Measurements from ENCODE around the gene LINGO1. TPM values are rescaled to one million over a fixed set of nuclear protein-coding genes. Genes with fewer than 3 reads are reported as not detected.

Gene LINGO1
- total RNA-seq, 1 experiment from 2014 or later = 2.1 TPM

GRCh38 chr15:77639431-77639830 is 6.7 kb upstream of the LINGO1 start:
- no peak for DNase-seq (ENCODE audit: low read depth, low spot score)
- in situ Hi-C loops (cut with HindIII; ENCODE audit: low pct_unique_long_range_greater_than_20kb, low sequenced_read_pairs) = no loop called here

- no peak for DNase-seq (ENCODE audit: low read depth, low spot score)
- in situ Hi-C loops (cut with HindIII; ENCODE audit: low pct_unique_long_range_greater_than_20kb, low sequenced_read_pairs) = no loop called here
Observed at GRCh38 chr15:77637851-77638692, 5.4 kb upstream of the LINGO1 start.

- in situ Hi-C loops (cut with HindIII; ENCODE audit: low pct_unique_long_range_greater_than_20kb, low sequenced_read_pairs) = no loop called here
- DNase-seq (ENCODE audit: low read depth, low spot score) = no peak
Observed at GRCh38 chr15:77636209-77636608, 3.5 kb upstream of the LINGO1 start.

GRCh38 chr15:77634266-77634962 is 1.7 kb upstream of the LINGO1 start:
- in situ Hi-C loops (cut with HindIII; ENCODE audit: low pct_unique_long_range_greater_than_20kb, low sequenced_read_pairs) = no loop called here
- DNase-seq (ENCODE audit: low read depth, low spot score) = peak; percentile 74

- DNase-seq (ENCODE audit: low read depth, low spot score) = no peak
- in situ Hi-C loops (cut with HindIII; ENCODE audit: low pct_unique_long_range_greater_than_20kb, low sequenced_read_pairs) = no loop called here
Observed at GRCh38 chr15:77633913-77634265, 1.2 kb upstream of the LINGO1 start.

- in situ Hi-C loops (cut with HindIII; ENCODE audit: low pct_unique_long_range_greater_than_20kb, low sequenced_read_pairs) = no loop called here
- peak; percentile 80 for DNase-seq (ENCODE audit: low read depth, low spot score)
Observed at GRCh38 chr15:77633134-77633912, 611 bp upstream of the LINGO1 start.

GRCh38 chr15:77631745-77632533 is 773 bp downstream of the LINGO1 start:
- in situ Hi-C loops (cut with HindIII; ENCODE audit: low pct_unique_long_range_greater_than_20kb, low sequenced_read_pairs) = no loop called here
- DNase-seq (ENCODE audit: low read depth, low spot score) = no peak

GRCh38 chr15:77630956-77631744 is 1.6 kb downstream of the LINGO1 start:
- no peak for DNase-seq (ENCODE audit: low read depth, low spot score)
- in situ Hi-C loops (cut with HindIII; ENCODE audit: low pct_unique_long_range_greater_than_20kb, low sequenced_read_pairs) = no loop called here

- in situ Hi-C loops (cut with HindIII; ENCODE audit: low pct_unique_long_range_greater_than_20kb, low sequenced_read_pairs) = no loop called here
- no peak for DNase-seq (ENCODE audit: low read depth, low spot score)
Observed at GRCh38 chr15:77630056-77630455, 2.7 kb downstream of the LINGO1 start.

GRCh38 chr15:77629070-77630030 is 3.4 kb downstream of the LINGO1 start:
- in situ Hi-C loops (cut with HindIII; ENCODE audit: low pct_unique_long_range_greater_than_20kb, low sequenced_read_pairs) = no loop called here
- peak; percentile 61 for DNase-seq (ENCODE audit: low read depth, low spot score)

GRCh38 chr15:77628010-77628409 is 4.7 kb downstream of the LINGO1 start:
- in situ Hi-C loops (cut with HindIII; ENCODE audit: low pct_unique_long_range_greater_than_20kb, low sequenced_read_pairs) = no loop called here
- DNase-seq (ENCODE audit: low read depth, low spot score) = no peak

- in situ Hi-C loops (cut with HindIII; ENCODE audit: low pct_unique_long_range_greater_than_20kb, low sequenced_read_pairs) = no loop called here
- DNase-seq (ENCODE audit: low read depth, low spot score) = no peak
Observed at GRCh38 chr15:77627581-77627980, 5.1 kb downstream of the LINGO1 start.

- in situ Hi-C loops (cut with HindIII; ENCODE audit: low pct_unique_long_range_greater_than_20kb, low sequenced_read_pairs) = no loop called here
- no peak for DNase-seq (ENCODE audit: low read depth, low spot score)
Observed at GRCh38 chr15:77627067-77627466, 5.6 kb downstream of the LINGO1 start.

GRCh38 chr15:77626002-77626401 is 6.7 kb downstream of the LINGO1 start:
- DNase-seq (ENCODE audit: low read depth, low spot score) = no peak
- in situ Hi-C loops (cut with HindIII; ENCODE audit: low pct_unique_long_range_greater_than_20kb, low sequenced_read_pairs) = no loop called here

- DNase-seq (ENCODE audit: low read depth, low spot score) = no peak
- in situ Hi-C loops (cut with HindIII; ENCODE audit: low pct_unique_long_range_greater_than_20kb, low sequenced_read_pairs) = no loop called here
Observed at GRCh38 chr15:77625376-77625775, 7.3 kb downstream of the LINGO1 start.

GRCh38 chr15:77624868-77625267 is 7.8 kb downstream of the LINGO1 start:
- in situ Hi-C loops (cut with HindIII; ENCODE audit: low pct_unique_long_range_greater_than_20kb, low sequenced_read_pairs) = no loop called here
- DNase-seq (ENCODE audit: low read depth, low spot score) = no peak

All from SK-MEL-5 (cell line).